GM20000 (cell line): Measurements from ENCODE around the gene SLC12A7.
A peak's percentile ranks its signal among the peaks of the same experiment; 100 is the strongest.

Experiments
- DNase-seq: peaks from one replicate; pipeline ENCODE4 v3.0.0; 2012; ENCODE audit warnings: low spot score
- CTCF ChIP-seq: IDR thresholded peaks from 2 replicates; pipeline ENCODE4 v1.5.1; 2012; ENCODE audit warnings: mild to moderate bottlenecking, control low read depth; ENCODE audit errors: extremely low read depth, missing control alignments

SLC12A7 gene

GRCh38 chr5:1133510-1134201 lies 21.8 kb upstream of the SLC12A7 start:
- no peak for TF ChIP-seq CTCF
- DNase-seq = peak; percentile 68

DNA sequence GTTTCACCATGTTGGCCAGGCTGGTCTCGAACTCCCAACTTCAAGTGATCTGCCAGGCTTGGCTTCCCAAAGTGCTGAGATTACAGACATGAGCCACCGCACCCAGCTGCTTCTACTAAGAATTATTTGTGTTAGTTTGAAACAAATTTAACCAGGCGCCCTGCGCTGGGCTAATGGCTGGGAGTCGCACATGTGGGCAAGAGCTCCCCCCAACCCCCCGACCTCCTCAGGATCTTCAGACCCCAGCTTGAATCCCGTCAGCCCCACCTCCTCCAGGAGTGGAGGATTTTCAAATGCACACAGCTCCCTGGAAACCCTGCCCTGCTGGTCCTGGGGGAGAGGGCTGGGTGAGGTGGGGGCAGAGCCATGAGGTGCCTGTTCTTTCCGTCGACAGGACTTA lies 21.2 kb upstream of the SLC12A7 start:
- DNase-seq = no peak
- TF ChIP-seq CTCF = no peak

- no peak for TF ChIP-seq CTCF
Measured at GRCh38 chr5:1132570-1132969, 20.7 kb upstream of the SLC12A7 start.

DNA sequence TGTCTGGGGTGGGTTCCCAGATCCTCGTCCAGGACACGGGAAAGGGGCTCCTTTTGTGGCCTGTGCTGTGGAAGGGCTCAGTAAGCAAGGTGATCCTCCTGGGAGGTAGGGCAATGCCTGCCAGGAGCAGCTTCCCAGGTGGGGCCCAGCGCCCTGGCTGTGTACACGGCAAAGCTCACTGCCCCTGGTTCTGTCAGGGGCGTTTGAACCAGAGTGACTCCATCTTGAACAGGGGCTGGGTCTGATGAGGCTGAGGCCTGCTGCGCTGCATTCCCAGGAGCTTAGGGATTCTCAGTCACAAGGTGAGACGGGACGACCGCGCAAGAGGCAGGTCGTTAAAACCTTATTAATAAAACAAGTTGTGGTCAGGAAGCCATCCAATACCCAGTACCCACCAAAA lies 19.9 kb upstream of the SLC12A7 start:
- no peak for DNase-seq
- TF ChIP-seq CTCF = no peak

More at GRCh38 chr5:1132570-1132969, 20.7 kb upstream of the SLC12A7 start:
- DNase-seq = no peak

GRCh38 chr5:1131191-1131621 lies 19.3 kb upstream of the SLC12A7 start:
- no peak for TF ChIP-seq CTCF
- DNase-seq = no peak

DNA sequence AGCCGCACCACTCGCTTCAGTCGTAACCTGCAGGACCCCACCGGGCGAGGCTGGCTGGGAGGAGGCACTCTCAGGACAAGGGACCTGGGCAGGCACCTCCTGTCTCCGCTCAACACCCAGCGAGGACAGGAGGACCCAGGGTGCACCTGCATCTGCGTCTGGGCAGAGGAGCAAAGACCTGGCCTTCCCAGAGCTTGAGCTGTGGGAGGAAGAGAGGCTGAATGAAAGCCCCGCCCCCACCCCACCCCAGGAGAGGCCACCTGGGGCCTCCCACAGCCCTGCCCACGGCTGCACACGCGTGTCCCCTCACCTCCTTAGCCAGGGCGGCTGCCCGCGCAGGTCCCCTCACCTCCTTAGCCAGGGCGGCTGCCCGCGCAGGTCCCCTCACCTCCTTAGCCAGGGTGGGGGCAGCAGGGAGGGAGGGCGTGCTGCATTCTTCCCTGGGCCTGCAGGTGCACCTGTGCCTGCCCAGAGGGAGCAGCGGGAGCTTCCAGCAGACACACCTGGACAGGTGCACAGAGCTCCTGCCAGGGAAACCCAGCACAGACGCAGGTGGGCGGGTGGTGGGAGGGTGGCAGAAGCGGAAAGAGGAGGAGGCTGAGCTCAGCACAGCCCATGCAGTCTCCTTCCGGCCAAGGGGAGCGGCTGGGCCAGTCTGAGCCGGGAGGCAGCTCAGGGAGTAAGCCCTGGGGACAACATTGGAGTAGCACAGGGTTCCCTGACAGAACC lies 18.5 kb upstream of the SLC12A7 start:
- no peak for TF ChIP-seq CTCF
- DNase-seq = no peak

GRCh38 chr5:1129711-1130055 lies 17.8 kb upstream of the SLC12A7 start:
- DNase-seq = no peak
- no peak for TF ChIP-seq CTCF
